ENCODE measurements around the gene NME9. TPM values are rescaled to one million over a fixed set of nuclear protein-coding genes. Genes with fewer than 3 reads are reported as not detected.

The NME9 gene
- total and polyA plus RNA-seq, 11 donors, result not detected

GRCh38 chr3:138323971-138324370 lies 5.7 kb downstream of the NME9 start:
- Histone ChIP-seq H3K9me3 (no peaks in the 10 kb centered on the region), H3K4me1 (peaks cover 0 to 21% (median 7%) of the 10 kb centered on the region in 12 donors), H3K27me3 (no peaks in the 10 kb centered on the region), H3K27ac (peak overlapping the region in 1 of 12 donors; percentile 1), H3K36me3 (no peaks in the 10 kb centered on the region), H3K4me3 (no peak overlapping the region)
- TF ChIP-seq CTCF (IDR thresholded peaks at IDR 0.05) (no peak), POLR2A (IDR thresholded peaks at IDR 0.05) (no peak)
- WGBS, 4 donors, result 48 to 72% (median 65%) methylated on average over 3 to 4 of the region's 4 CpGs
- ATAC-seq (no peak), DNase-seq (no peak)
- intact Hi-C loops (cut with DNase I), result loop anchor here in 2 of 10 donors (10.0 kb wide), 2 partner anchors 129 to 271 kb away; partner anchors contain the start of gene CEP70 (in 1 of the 2)

GRCh38 chr3:138317687-138318086 lies 12.0 kb downstream of the NME9 start:
- H3K4me3 ChIP-seq, result no peak overlapping the region
- H3K9me3 ChIP-seq, result no peaks in the 10 kb centered on the region
- H3K27me3 ChIP-seq, result no peaks in the 10 kb centered on the region
- no peak for ATAC-seq
- no peak for DNase-seq
- 90 to 97% (median 94%) methylated on average over 1 of the region's 1 CpG for WGBS, 4 donors
- TF ChIP-seq CTCF (IDR thresholded peaks at IDR 0.05), result no peak
- no peak for TF ChIP-seq POLR2A (IDR thresholded peaks at IDR 0.05)
- intact Hi-C loops (cut with DNase I), result no loop called here
- H3K4me1 ChIP-seq, result no peaks in the 10 kb centered on the region
- H3K27ac ChIP-seq, result no peak overlapping the region
- H3K36me3 ChIP-seq, result no peaks in the 10 kb centered on the region

- intact Hi-C loops (cut with DNase I), result no loop called here
- no peak for ATAC-seq
These were observed 14.9 kb downstream of the NME9 start for GRCh38 chr3:138314751-138315150.

GRCh38 chr3:138310494-138310893 lies 19.2 kb downstream of the NME9 start:
- Histone ChIP-seq H3K9me3 (peaks cover 0 to 31% (median 17%) of the 10 kb centered on the region in 12 donors), H3K27ac (no peak overlapping the region), H3K27me3 (peaks cover 0 to 3% (median 0%) of the 10 kb centered on the region in 9 donors), H3K36me3 (no peaks in the 10 kb centered on the region), H3K4me3 (no peak overlapping the region), H3K4me1 (no peaks in the 10 kb centered on the region)
- TF ChIP-seq CTCF (IDR thresholded peaks at IDR 0.05), result no peak
- TF ChIP-seq POLR2A (IDR thresholded peaks at IDR 0.05), result no peak
- ATAC-seq (no peak), DNase-seq (no peak)
- intact Hi-C loops (cut with DNase I), result no loop called here
- WGBS, 4 donors, result 70 to 86% (median 81%) methylated on average over 4 of the region's 4 CpGs

More at GRCh38 chr3:138314751-138315150, 14.9 kb downstream of the NME9 start:
- H3K27me3 ChIP-seq, result peaks cover 0 to 3% (median 0%) of the 10 kb centered on the region in 9 donors
- TF ChIP-seq CTCF (IDR thresholded peaks at IDR 0.05) (no peak), POLR2A (IDR thresholded peaks at IDR 0.05) (no peak)
- H3K4me1 ChIP-seq, result no peaks in the 10 kb centered on the region
- no peak overlapping the region for H3K4me3 ChIP-seq
- H3K9me3 ChIP-seq, result peaks cover 0 to 11% (median 0%) of the 10 kb centered on the region in 12 donors
- no peak for DNase-seq
- H3K27ac ChIP-seq, result no peak overlapping the region
- H3K36me3 ChIP-seq, result no peaks in the 10 kb centered on the region
- WGBS, 4 donors, result 63 to 77% (median 68%) methylated on average over 1 of the region's 1 CpG
